ENCODE results near the gene NTM.

Gene NTM

GRCh38 chr11:131776211-131776610 lies 405.8 kb downstream of the NTM start:
- no peak for DNase-seq (ENCODE audit: low read depth)

- DNase-seq (ENCODE audit: low read depth) = no peak
Measured at GRCh38 chr11:131785801-131786200, 415.4 kb downstream of the NTM start.

GRCh38 chr11:131787119-131787518 lies 416.7 kb downstream of the NTM start:
- DNase-seq (ENCODE audit: low read depth) = no peak

- DNase-seq (ENCODE audit: low read depth) = no peak
Measured at GRCh38 chr11:131790586-131790985, 420.2 kb downstream of the NTM start.

- DNase-seq (ENCODE audit: low read depth) = no peak
Measured at GRCh38 chr11:131792243-131792642, 421.8 kb downstream of the NTM start.

GRCh38 chr11:131796089-131796488 lies 425.7 kb downstream of the NTM start:
- DNase-seq (ENCODE audit: low read depth) = no peak

- DNase-seq (ENCODE audit: low read depth) = no peak
Measured at GRCh38 chr11:131796541-131796940, 426.1 kb downstream of the NTM start.

GRCh38 chr11:131800452-131800851 lies 430.0 kb downstream of the NTM start:
- no peak for DNase-seq (ENCODE audit: low read depth)

GRCh38 chr11:131802440-131803115 lies 432.2 kb downstream of the NTM start:
- DNase-seq (ENCODE audit: low read depth) = no peak

- DNase-seq (ENCODE audit: low read depth) = peak; percentile 52
Measured at GRCh38 chr11:131807876-131808275, 437.5 kb downstream of the NTM start.

- peak; percentile 71 for DNase-seq (ENCODE audit: low read depth)
Measured at GRCh38 chr11:131808470-131808869, 438.1 kb downstream of the NTM start.

GRCh38 chr11:131809203-131809918 lies 438.9 kb downstream of the NTM start:
- DNase-seq (ENCODE audit: low read depth) = peak; percentile 44

- DNase-seq (ENCODE audit: low read depth) = no peak
Measured at GRCh38 chr11:131810541-131810940, 440.1 kb downstream of the NTM start.

GRCh38 chr11:131811383-131811782 lies 441.0 kb downstream of the NTM start:
- DNase-seq (ENCODE audit: low read depth) = peak; percentile 79

GRCh38 chr11:131814108-131814507 lies 443.7 kb downstream of the NTM start:
- DNase-seq (ENCODE audit: low read depth) = no peak

GRCh38 chr11:131815590-131815989 lies 445.2 kb downstream of the NTM start:
- no peak for DNase-seq (ENCODE audit: low read depth)

- peak; percentile 11 for DNase-seq (ENCODE audit: low read depth)
Measured at GRCh38 chr11:131816051-131816450, 445.6 kb downstream of the NTM start.

GRCh38 chr11:131817687-131818188 lies 447.3 kb downstream of the NTM start:
- no peak for DNase-seq (ENCODE audit: low read depth)

- DNase-seq (ENCODE audit: low read depth) = no peak
Measured at GRCh38 chr11:131819865-131820264, 449.4 kb downstream of the NTM start.

GRCh38 chr11:131822506-131822905 lies 452.1 kb downstream of the NTM start:
- DNase-seq (ENCODE audit: low read depth) = no peak

- no peak for DNase-seq (ENCODE audit: low read depth)
Measured at GRCh38 chr11:131823772-131824171, 453.4 kb downstream of the NTM start.

GRCh38 chr11:131824771-131825170 lies 454.4 kb downstream of the NTM start:
- DNase-seq (ENCODE audit: low read depth) = no peak

GRCh38 chr11:131827430-131827829 lies 457.0 kb downstream of the NTM start:
- no peak for DNase-seq (ENCODE audit: low read depth)

- DNase-seq (ENCODE audit: low read depth) = no peak
Measured at GRCh38 chr11:131829725-131830124, 459.3 kb downstream of the NTM start.

All from ELR (cell line).